Sigmoid colon (tissue), 4 donors: ENCODE results near the gene ZNF138.

Experiments used
- CTCF ChIP-seq, 4 experiments: fragments of 450-650 bp in 3 of 4; fragments of 200-600 bp in 1 of 4; IDR thresholded peaks; one replicate each; pipeline ENCODE4 v1.5.1; 2016 to 2019; ENCODE audit warnings: antibody characterized with exemption in 4 of 4, mild to moderate bottlenecking in 3 of 4, moderate library complexity in 2 of 4
- POLR2AphosphoS5 ChIP-seq, 4 donors: sonication (generic); formaldehyde crosslinking; IDR thresholded peaks; one replicate each; pipeline ENCODE4 v1.6.1; 2017; ENCODE audit warnings: antibody characterized with exemption in 4 of 4

GRCh38 chr7:64863021-64863420 lies 68.8 kb downstream of the ZNF138 start:
- no peak for TF ChIP-seq CTCF (IDR thresholded peaks at IDR 0.05)
- TF ChIP-seq POLR2AphosphoS5 (IDR thresholded peaks at IDR 0.05): no peak
